HUES48 (cell line): ENCODE results near the gene MBOAT7.
A peak's percentile ranks its signal among the peaks of the same experiment; 100 is the strongest.
"Not testable (repeated sequence)": the region's sequence is repeated elsewhere in the genome, so short reads cannot be mapped to it uniquely, and the experiment has no call there.

Source experiments
- H3K27ac ChIP-seq: one replicate; pipeline ENCODE4 v1.7.0; 2013; ENCODE audit warnings: low read depth, low read length, inconsistent platforms
- H3K27me3 ChIP-seq: 2 replicates; pipeline ENCODE4 v1.6.1; 2013; ENCODE audit warnings: mild to moderate bottlenecking, low read length; ENCODE audit not compliant: control insufficient read depth, insufficient read depth
- H3K36me3 ChIP-seq: 2 replicates; pipeline ENCODE4 v1.6.1; 2013; ENCODE audit warnings: low read length; ENCODE audit not compliant: control insufficient read depth, insufficient read depth
- H3K4me1 ChIP-seq: 2 replicates; pipeline ENCODE4 v1.6.1; 2013; ENCODE audit warnings: mild to moderate bottlenecking, low read length; ENCODE audit not compliant: control insufficient read depth, insufficient read depth
- H3K4me3 ChIP-seq: 2 replicates; pipeline ENCODE4 v1.5.1; 2013; ENCODE audit warnings: mild to moderate bottlenecking, low read depth, low read length
- H3K9ac ChIP-seq: 2 replicates; pipeline ENCODE4 v1.6.1; 2013; ENCODE audit warnings: mild to moderate bottlenecking, low read depth, low read length, moderate library complexity
- H3K9me3 ChIP-seq: 2 replicates; pipeline ENCODE4 v1.6.1; 2013; ENCODE audit warnings: low read length; ENCODE audit not compliant: control insufficient read depth, insufficient read depth

MBOAT7 gene

DNA sequence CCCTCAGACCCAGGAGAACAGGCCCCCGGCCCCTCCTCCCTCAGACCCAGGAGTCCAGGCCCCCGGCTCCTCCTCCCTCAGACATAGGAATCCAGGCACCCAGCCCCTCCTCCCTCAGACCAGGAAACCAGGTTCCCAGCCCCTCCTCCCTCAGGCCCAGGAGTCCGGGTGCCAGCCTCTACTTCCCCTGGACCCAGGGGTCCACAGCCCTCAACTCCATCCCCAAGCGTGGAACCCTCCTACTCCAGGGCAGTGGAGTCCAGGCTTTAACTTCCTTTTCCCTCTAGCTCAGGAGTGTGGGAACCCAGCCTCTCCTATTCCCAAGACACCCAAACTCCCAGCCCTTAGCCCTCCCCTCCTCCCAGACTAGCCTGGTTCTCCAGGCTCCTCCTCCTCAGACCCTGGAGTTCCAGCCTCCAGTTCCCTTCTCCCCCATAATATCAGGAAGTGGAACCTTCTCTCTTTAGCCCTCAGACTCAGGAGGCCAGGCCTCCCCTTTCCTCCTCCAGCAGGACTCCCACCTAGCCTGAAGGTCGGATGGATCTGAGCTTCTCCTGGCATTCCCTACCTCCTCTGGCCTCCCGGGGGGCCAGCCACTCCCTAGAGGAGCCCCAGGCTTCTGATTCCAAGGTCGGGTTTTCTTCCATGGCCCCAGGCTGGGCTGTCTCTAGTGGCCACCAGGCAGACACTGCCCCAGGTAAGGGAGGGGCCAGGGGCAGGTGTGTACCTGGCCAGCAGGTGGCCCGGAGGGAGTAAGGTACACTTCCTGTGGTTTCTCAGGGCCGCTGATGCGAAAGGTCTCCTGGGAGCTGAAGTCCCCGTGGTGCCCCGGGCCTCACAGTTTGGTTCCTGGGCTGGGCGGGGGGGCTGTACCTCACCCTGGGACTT, 16.7 kb downstream of the MBOAT7 start, which contains the start of gene TMC4:
Gene TMC4 (minus strand): TSS at position 690 of the 888 bp plus-strand sequence. CDS start 43 bp downstream, at position 647.
- peak within 1 kb of the TSS; percentile 42; the same call in 1 of the 2 replicates for H3K9ac ChIP-seq
- peak within 1 kb of the TSS; percentile 52 for H3K27ac ChIP-seq
- H3K36me3 ChIP-seq, result peaks cover 7% of the 10 kb centered on the region
- H3K9me3 ChIP-seq, result no peaks in the 10 kb centered on the region
- peak within 1 kb of the TSS; percentile 58 for H3K4me3 ChIP-seq
- peaks cover 8% of the 10 kb centered on the region for H3K4me1 ChIP-seq
- no peaks in the 10 kb centered on the region for H3K27me3 ChIP-seq

DNA sequence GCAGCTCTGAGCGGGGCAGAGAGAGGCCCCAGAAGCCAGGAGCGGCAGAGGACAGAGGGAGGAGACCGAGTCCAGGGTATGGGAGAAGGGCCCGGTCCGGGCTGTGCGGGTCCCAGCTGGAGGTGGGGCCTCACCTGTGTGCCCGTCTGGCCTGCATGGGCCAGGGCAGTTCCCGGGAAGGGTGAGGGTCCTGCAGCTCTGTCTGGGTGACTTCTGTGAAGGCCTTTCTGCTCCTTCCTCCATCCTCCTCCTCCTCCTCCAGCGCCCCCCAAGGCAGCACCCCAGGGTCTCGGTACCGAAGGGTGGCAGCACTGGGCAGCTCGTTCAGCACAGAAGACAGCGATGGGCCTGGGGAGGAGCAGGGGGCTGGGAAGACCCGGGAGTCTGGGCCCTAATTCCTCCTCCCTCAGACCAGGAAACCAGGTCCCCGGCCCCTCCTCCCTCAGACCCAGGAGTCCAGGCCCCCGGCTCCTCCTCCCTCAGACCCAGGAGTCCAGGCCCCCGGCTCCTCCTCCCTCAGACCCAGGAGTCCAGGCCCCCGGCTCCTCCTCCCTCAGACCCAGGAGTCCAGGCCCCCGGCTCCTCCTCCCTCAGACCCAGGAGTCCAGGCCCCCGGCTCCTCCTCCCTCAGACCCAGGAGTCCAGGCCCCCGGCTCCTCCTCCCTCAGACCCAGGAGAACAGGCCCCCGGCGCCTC, 17.5 kb downstream of the MBOAT7 start:
- H3K4me3 ChIP-seq, H3K27ac ChIP-seq, H3K9me3 ChIP-seq: not testable (repeated sequence)

GRCh38 chr19:54169149-54169740, 20.1 kb downstream of the MBOAT7 start:
- no peak overlapping the region for H3K27ac ChIP-seq
- H3K9ac ChIP-seq, result no peak overlapping the region
- H3K27me3 ChIP-seq, result no peaks in the 10 kb centered on the region
- no peak overlapping the region for H3K4me3 ChIP-seq
- peaks cover 8% of the 10 kb centered on the region for H3K4me1 ChIP-seq
- no peaks in the 10 kb centered on the region for H3K36me3 ChIP-seq
- H3K9me3 ChIP-seq, result no peaks in the 10 kb centered on the region

More for the DNA sequence above, 17.5 kb downstream of the MBOAT7 start:
- H3K27me3 ChIP-seq, H3K4me1 ChIP-seq, H3K36me3 ChIP-seq, H3K9ac ChIP-seq: not testable (repeated sequence)

GRCh38 chr19:54168174-54168917, 21.0 kb downstream of the MBOAT7 start:
- Histone ChIP-seq H3K4me3 (no peak overlapping the region), H3K9ac (no peak overlapping the region), H3K36me3 (no peaks in the 10 kb centered on the region), H3K9me3 (no peaks in the 10 kb centered on the region), H3K27me3 (peaks cover 4% of the 10 kb centered on the region), H3K27ac (no peak overlapping the region), H3K4me1 (peaks cover 6% of the 10 kb centered on the region)

GRCh38 chr19:54165222-54165621, 24.2 kb downstream of the MBOAT7 start:
- Histone ChIP-seq H3K27me3 (peaks cover 6% of the 10 kb centered on the region), H3K9ac (no peak overlapping the region), H3K4me3 (no peak overlapping the region), H3K4me1 (peaks cover 14% of the 10 kb centered on the region), H3K36me3 (no peaks in the 10 kb centered on the region), H3K27ac (no peak overlapping the region), H3K9me3 (no peaks in the 10 kb centered on the region)

- peaks cover 14% of the 10 kb centered on the region for H3K4me1 ChIP-seq
- peaks cover 6% of the 10 kb centered on the region for H3K27me3 ChIP-seq
- H3K36me3 ChIP-seq, result no peaks in the 10 kb centered on the region
- no peak overlapping the region for H3K27ac ChIP-seq
- H3K4me3 ChIP-seq, result peak overlapping the region; percentile 62
- no peak overlapping the region for H3K9ac ChIP-seq
- H3K9me3 ChIP-seq, result no peaks in the 10 kb centered on the region
Measured at GRCh38 chr19:54164369-54165068, 24.9 kb downstream of the MBOAT7 start.

GRCh38 chr19:54162884-54163283, 26.5 kb downstream of the MBOAT7 start:
- H3K4me1 ChIP-seq, result peaks cover 14% of the 10 kb centered on the region; the same call in 1 of the 2 replicates
- no peaks in the 10 kb centered on the region for H3K9me3 ChIP-seq
- no peak overlapping the region for H3K27ac ChIP-seq
- H3K4me3 ChIP-seq, result peak overlapping the region; percentile 74
- H3K36me3 ChIP-seq, result peaks cover 3% of the 10 kb centered on the region; the same call in 1 of the 2 replicates
- H3K27me3 ChIP-seq, result peaks cover 6% of the 10 kb centered on the region
- no peak overlapping the region for H3K9ac ChIP-seq

- H3K27me3 ChIP-seq, result peaks cover 6% of the 10 kb centered on the region
- peak overlapping the region; percentile 74 for H3K4me3 ChIP-seq
- H3K36me3 ChIP-seq, result peaks cover 5% of the 10 kb centered on the region
- no peak overlapping the region for H3K9ac ChIP-seq
- H3K27ac ChIP-seq, result no peak overlapping the region
- no peaks in the 10 kb centered on the region for H3K9me3 ChIP-seq
- H3K4me1 ChIP-seq, result peaks cover 14% of the 10 kb centered on the region; the same call in 1 of the 2 replicates
Measured at GRCh38 chr19:54162241-54162805, 27.1 kb downstream of the MBOAT7 start.

- Histone ChIP-seq H3K9me3 (no peaks in the 10 kb centered on the region), H3K27me3 (peaks cover 6% of the 10 kb centered on the region), H3K4me3 (peak overlapping the region; percentile 82), H3K36me3 (peaks cover 19% of the 10 kb centered on the region), H3K4me1 (peaks cover 14% of the 10 kb centered on the region; the same call in 1 of the 2 replicates), H3K9ac (peak overlapping the region; percentile 58; the same call in 1 of the 2 replicates), H3K27ac (no peak overlapping the region)
Measured at GRCh38 chr19:54160854-54161253, 28.5 kb downstream of the MBOAT7 start.
